ENCODE measurements around the gene CLMN.

The CLMN gene

GRCh38 chr14:95319312-95320077 lies at the start of gene CLMN:
CLMN (minus strand) TSS chr14:95319908; CDS start chr14:95319792, 116 bp downstream.
- no peak for DNase-seq (ENCODE audit: low read depth, low spot score)

GRCh38 chr14:95365401-95365800 lies 45.7 kb upstream of the CLMN start:
- no peak for DNase-seq (ENCODE audit: low read depth, low spot score)

- DNase-seq (ENCODE audit: low read depth, low spot score) = no peak
These were observed 44.9 kb upstream of the CLMN start for GRCh38 chr14:95364481-95365209.

GRCh38 chr14:95363468-95363954 lies 43.8 kb upstream of the CLMN start:
- DNase-seq (ENCODE audit: low read depth, low spot score) = no peak

GRCh38 chr14:95362138-95362494 lies 42.4 kb upstream of the CLMN start:
- no peak for DNase-seq (ENCODE audit: low read depth, low spot score)

- DNase-seq (ENCODE audit: low read depth, low spot score) = no peak
These were observed 41.8 kb upstream of the CLMN start for GRCh38 chr14:95361373-95362137.

GRCh38 chr14:95360828-95361227 lies 41.1 kb upstream of the CLMN start:
- DNase-seq (ENCODE audit: low read depth, low spot score) = no peak

GRCh38 chr14:95359994-95360826 lies 40.5 kb upstream of the CLMN start:
- DNase-seq (ENCODE audit: low read depth, low spot score) = no peak

GRCh38 chr14:95356245-95356869 lies 36.6 kb upstream of the CLMN start:
- DNase-seq (ENCODE audit: low read depth, low spot score) = no peak

GRCh38 chr14:95355422-95355821 lies 35.7 kb upstream of the CLMN start:
- DNase-seq (ENCODE audit: low read depth, low spot score) = no peak

- DNase-seq (ENCODE audit: low read depth, low spot score) = no peak
These were observed 35.1 kb upstream of the CLMN start for GRCh38 chr14:95354834-95355233.

GRCh38 chr14:95353664-95354063 lies 34.0 kb upstream of the CLMN start:
- no peak for DNase-seq (ENCODE audit: low read depth, low spot score)

- no peak for DNase-seq (ENCODE audit: low read depth, low spot score)
These were observed 33.3 kb upstream of the CLMN start for GRCh38 chr14:95353007-95353406.

GRCh38 chr14:95352481-95352880 lies 32.8 kb upstream of the CLMN start:
- no peak for DNase-seq (ENCODE audit: low read depth, low spot score)

GRCh38 chr14:95349241-95349640 lies 29.5 kb upstream of the CLMN start:
- no peak for DNase-seq (ENCODE audit: low read depth, low spot score)

- DNase-seq (ENCODE audit: low read depth, low spot score) = no peak
These were observed 28.8 kb upstream of the CLMN start for GRCh38 chr14:95348395-95349080.

GRCh38 chr14:95346820-95347219 lies 27.1 kb upstream of the CLMN start:
- DNase-seq (ENCODE audit: low read depth, low spot score) = no peak

- no peak for DNase-seq (ENCODE audit: low read depth, low spot score)
These were observed 26.6 kb upstream of the CLMN start for GRCh38 chr14:95346266-95346665.

- DNase-seq (ENCODE audit: low read depth, low spot score) = no peak
These were observed 25.3 kb upstream of the CLMN start for GRCh38 chr14:95345032-95345431.

GRCh38 chr14:95344536-95344935 lies 24.8 kb upstream of the CLMN start:
- no peak for DNase-seq (ENCODE audit: low read depth, low spot score)

Measured in activated CD4-positive, CD25-positive, alpha-beta regulatory T cell treated with anti-CD3 and anti-CD28 coated beads, Interleukin-2, amount 50 U/mL, for 16 hours (primary cell).